HG03108 (cell line): ENCODE measurements around the gene ZBED5.
"Not testable (repeated sequence)": the region's sequence is repeated elsewhere in the genome, so short reads cannot be mapped to it uniquely, and the experiment has no call there.

ENCODE experiments used
- ATAC-seq: cut with Tn5 transposase; IDR thresholded peaks from one replicate; pipeline ENCODE4 v1.9.1; 2021; ENCODE audit warnings: moderate library complexity; ENCODE audit not compliant: unreplicated experiment

ZBED5 gene

DNA sequence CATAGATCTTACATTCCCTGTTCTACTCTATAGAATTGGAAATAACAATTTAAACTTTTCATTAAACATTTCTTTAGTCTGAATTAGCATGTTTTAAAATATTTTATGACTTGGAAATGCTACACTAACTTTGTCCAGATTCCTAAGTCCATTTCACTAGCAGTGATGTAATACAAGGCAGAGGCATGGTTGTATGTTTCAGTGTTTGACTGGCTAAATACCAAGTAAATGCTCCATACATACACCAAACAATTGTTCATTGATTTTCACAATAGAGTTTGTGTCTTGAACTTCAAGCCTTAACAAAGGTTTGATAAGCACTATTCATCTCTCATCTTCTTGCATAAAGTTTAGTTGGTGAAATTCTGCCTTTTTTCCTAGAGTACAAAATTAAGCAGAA, 13.5 kb downstream of the ZBED5 start:
- ATAC-seq: no peak

GRCh38 chr11:10838881-10839280, 19.0 kb downstream of the ZBED5 start:
- no peak for ATAC-seq

- no peak for ATAC-seq
Observed at GRCh38 chr11:10838083-10838482, 19.8 kb downstream of the ZBED5 start.

- not testable (repeated sequence) for ATAC-seq
Observed at GRCh38 chr11:10836884-10837283, 21.0 kb downstream of the ZBED5 start.

DNA sequence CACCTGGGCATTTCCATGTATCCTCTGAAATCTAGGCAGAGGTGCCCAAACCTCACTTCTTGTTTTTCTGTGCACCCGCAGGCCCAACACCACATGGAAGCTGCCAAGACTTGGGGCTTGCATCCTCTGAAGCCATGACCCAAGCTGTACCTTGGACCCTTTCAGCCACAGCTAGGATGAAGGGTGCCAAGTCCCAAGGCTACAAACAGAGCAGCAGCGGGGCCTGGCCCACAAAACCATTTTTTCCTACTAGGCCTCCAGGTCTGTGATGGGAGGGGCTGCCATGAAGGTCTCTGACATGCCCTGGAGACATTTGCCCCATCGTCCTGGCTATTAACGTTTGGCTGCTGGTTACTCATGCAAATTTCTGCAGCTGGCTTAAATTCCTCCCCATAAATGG, 28.7 kb downstream of the ZBED5 start:
- no peak for ATAC-seq

- no peak for ATAC-seq
Observed at GRCh38 chr11:10828402-10828801, 29.5 kb downstream of the ZBED5 start.

GRCh38 chr11:10824888-10825287, 33.0 kb downstream of the ZBED5 start:
- ATAC-seq: peak; percentile 77

- no peak for ATAC-seq
Observed at GRCh38 chr11:10823152-10823579, 34.7 kb downstream of the ZBED5 start.

DNA sequence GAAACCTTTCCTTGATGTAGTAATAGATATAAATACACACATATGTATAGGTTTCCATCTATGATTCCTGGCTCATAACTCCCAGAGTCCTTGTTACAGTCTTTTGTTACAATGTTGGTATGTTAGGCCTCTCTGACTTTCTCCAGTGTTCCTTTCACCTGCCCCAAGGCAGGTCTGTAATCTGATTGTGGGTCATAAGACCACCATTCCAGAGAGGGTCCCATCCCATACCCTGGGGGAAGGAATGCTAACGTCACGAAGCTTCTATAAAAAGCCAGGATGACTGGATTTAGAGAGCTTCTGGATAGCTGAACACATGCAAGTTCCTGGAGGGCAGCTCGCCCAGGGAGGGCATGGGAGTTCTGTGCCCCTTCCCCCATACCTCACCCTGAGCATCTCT, 35.4 kb downstream of the ZBED5 start:
- ATAC-seq: not testable (repeated sequence)

- ATAC-seq: no peak
Observed at GRCh38 chr11:10818594-10818993, 39.3 kb downstream of the ZBED5 start.

GRCh38 chr11:10813945-10814344, 43.9 kb downstream of the ZBED5 start:
- no peak for ATAC-seq

DNA sequence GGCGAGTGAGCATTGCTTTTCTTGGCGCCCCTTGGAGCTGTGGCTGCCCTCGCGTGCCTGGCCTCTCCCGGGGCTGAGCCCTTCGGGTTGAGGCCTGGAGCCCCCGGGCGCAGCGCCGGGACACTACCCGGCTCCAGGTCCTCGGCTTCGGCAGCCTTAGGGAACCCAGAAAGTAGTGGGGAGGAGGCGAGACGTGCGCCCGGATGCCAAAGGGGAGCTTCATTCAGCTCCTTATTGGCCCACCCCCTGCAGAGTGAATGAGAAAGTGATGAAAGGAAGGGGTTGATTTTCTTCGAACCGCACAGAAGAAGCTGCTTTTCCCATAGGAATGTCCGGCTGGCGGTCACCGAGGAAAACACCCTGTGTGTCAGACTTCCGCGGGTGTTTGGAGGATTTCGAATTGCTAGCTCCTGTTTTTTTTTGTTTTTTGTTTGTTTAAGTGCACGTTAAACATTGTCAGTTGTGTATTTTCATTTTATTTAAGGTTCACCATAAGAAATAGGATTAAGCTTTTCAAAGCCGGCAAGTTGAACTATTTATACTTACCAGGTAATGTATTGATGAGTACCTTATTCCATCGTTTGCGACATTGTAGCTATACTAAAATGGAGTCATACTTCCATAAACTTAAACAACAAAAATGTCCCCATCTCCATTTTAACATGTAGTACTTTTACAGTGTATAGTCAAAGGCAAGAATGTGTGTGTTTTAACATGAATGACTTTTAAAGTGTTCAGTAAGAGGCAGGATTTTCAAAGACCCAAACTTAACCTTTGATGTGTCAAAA, 48.3 kb downstream of the ZBED5 start:
- ATAC-seq: peak; percentile 17

GRCh38 chr11:10808553-10809372, 49.1 kb downstream of the ZBED5 start, which contains the start of gene EIF4G2:
Gene EIF4G2 (minus strand): TSS chr11:10808926.
- ATAC-seq: peak; percentile 93

DNA sequence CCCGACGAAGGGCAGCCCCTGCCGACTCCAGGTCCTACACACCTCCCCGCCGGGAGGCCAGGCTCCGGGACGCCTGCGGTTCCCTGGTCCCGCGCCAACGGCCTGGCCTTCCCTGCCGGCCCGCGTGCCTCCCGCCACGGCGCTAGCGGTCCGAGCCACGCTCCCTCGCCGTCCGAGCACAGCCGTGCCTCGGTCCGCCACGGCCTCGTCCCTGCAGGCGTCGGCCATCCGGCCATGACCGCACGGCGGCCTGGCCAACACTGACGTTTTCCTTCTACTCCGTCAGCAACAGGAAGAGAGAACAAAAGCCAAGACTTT, 49.7 kb downstream of the ZBED5 start:
- peak; percentile 3 for ATAC-seq

GRCh38 chr11:10807493-10808234, 50.2 kb downstream of the ZBED5 start:
- peak; percentile 1 for ATAC-seq

DNA sequence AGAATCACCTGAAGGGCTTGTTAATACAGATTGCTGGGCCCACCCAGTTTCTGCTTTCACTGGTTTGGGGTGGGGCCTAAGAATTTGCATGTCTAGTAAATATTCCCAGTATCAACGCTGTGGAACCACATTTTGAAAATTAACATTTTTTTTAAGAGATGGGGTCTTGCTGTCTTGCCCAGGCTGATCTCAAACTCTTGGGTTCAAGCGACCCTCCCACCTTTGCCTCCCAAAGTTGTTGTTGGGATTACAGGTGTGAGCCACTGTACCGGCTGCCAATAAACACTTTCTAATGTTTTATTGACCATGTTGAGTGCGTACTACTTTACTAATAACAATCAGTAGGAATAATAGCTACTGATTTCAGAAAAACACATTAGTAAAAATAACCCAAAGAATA, 51.6 kb downstream of the ZBED5 start:
- no peak for ATAC-seq

GRCh38 chr11:10805741-10806140, 52.1 kb downstream of the ZBED5 start:
- ATAC-seq: no peak

DNA sequence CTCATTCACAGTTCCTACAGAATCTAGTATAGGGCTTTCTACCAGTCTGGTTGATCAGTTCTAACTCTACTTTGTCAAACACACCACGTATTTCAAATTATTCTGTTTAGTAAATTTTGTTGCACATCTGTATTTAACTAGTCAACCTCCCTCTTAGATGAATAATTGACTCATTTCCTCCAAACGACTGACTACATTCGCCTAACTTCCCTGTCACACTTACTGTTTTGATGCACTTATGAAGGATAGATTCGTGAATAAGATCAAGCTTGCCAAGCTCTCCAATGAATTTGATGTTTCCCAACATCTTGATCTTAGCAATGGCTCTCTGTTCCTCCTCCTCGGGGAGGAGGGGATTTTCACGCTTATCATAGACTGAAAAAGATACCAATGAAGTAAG, 54.2 kb downstream of the ZBED5 start:
- ATAC-seq: no peak
